Thoracic aorta (tissue), 2 donors: ENCODE results near the gene KCNIP2. TPM values are rescaled to one million over a fixed set of nuclear protein-coding genes. Genes with fewer than 3 reads are reported as not detected.

Experiments used
- ATAC-seq: fragments of 150-250 bp; one replicate; pipeline ENCODE4 v1.8.0; 2017; ENCODE audit warnings: low read depth; ENCODE audit not compliant: insufficient number of reproducible peaks, low FRiP score
- DNase-seq: peaks from one replicate; pipeline ENCODE4 v3.0.0-alpha.2; 2020; ENCODE audit warnings: low spot score
- H3K27ac ChIP-seq, 2 donors: fragments of 200-600 bp; sonication (generic); 1 replicate in 1 of 2; 2 replicates in 1 of 2; pipeline ENCODE4 v1.5.1; 2016; ENCODE audit warnings: mild to moderate bottlenecking in 2 of 2, moderate library complexity in 2 of 2
- H3K27me3 ChIP-seq: fragments of 200-600 bp; sonication (generic); replicated peaks from 2 replicates; pipeline ENCODE4 v1.6.0; 2016; ENCODE audit warnings: mild to moderate bottlenecking; ENCODE audit not compliant: insufficient read depth
- H3K36me3 ChIP-seq: fragments of 200-600 bp; sonication (generic); one replicate; pipeline ENCODE4 v1.5.1; 2016
- H3K4me1 ChIP-seq, 2 donors: fragments of 200-600 bp; sonication (generic); 1 replicate in 1 of 2; 2 replicates in 1 of 2; pipeline versions ENCODE4 v1.5.1 to v1.6.0; 2016; ENCODE audit warnings: low read depth in 2 of 2, mild to moderate bottlenecking in 1 of 2; ENCODE audit not compliant: control insufficient read depth in 1 of 2
- H3K4me3 ChIP-seq: fragments of 200-600 bp; sonication (generic); 2 replicates; pipeline ENCODE4 v1.5.1; 2016; ENCODE audit warnings: mild to moderate bottlenecking
- H3K9me3 ChIP-seq: fragments of 200-600 bp; sonication (generic); 2 replicates; pipeline ENCODE4 v1.5.1; 2016
- total RNA-seq, 2 donors: library from RNA; depleted of rRNA; stranded (reverse); fragments of >200 nt; gene quantifications; one replicate each; pipeline versions ENCODE4 v1.1.0 to v1.2.3, GENCODE V29; 2016
- TF ChIP-seq, protein P1 (sequence below): fragments of 200-600 bp; sonication (generic); IDR thresholded peaks from one replicate; pipeline ENCODE4 v1.5.1; 2019; ENCODE audit warnings: antibody characterized with exemption

Gene KCNIP2
- total RNA-seq, 2 donors from 2014 or later, result 1.1 to 1.2 TPM

DNA sequence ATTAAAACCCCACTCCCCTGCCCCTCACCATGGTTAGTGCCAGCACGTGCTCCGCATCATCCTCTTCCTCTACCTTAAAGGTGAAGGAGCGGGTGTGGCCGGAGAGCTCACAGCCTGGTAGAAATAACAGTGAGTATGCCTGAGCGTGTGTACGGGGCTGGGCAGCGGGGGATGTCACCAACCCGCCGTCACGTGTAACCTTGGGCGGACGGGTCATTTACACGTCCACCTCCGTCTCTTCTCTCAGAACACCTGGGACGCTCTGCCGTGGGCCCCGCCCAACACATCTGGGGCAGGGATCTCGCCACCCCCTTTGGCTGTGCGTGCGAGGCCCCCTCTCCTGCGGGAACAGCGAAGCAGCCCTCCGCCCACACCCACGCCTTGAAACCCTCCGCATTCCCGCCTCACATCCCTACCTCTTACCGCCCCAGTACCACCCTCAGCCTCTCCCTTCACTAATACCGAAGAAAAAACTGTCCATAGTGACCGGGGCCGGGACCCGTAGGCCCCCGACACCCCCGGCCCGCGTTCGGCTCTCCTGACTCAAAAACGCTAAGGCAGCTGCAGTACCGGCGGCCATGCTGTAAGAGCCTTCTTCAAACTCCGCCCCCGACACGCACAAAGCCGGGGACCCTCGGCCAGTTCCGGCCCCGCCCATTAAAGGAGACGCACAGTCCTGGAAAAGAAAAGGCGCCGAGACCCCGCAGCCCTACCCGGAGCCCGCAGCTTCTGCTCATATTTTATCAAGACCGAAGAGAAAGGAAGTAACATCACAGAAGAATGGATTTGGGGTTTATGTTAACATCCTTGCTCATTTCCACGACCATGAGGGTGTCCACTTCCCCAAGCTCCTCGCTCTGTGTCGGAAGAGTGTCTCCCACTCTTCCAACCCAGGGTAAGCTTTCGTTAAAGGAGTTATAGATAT is 60.5 kb downstream of the KCNIP2 start, which contains the start of gene NPM3:
Gene NPM3 (minus strand): TSS at position 636 of the 925 bp plus-strand sequence. CDS start 56 bp downstream, at position 580.
- peaks cover 22% of the 10 kb centered on the region for H3K36me3 ChIP-seq
- H3K4me1 ChIP-seq, result peaks cover 11 to 46% of the 10 kb centered on the region in 2 donors
- H3K27me3 ChIP-seq, result no peaks in the 10 kb centered on the region
- DNase-seq (peak; percentile 57), ATAC-seq (no peak)
- no peaks in the 10 kb centered on the region for H3K9me3 ChIP-seq
- H3K4me3 ChIP-seq, result peak within 1 kb of the TSS; percentile 84
- peak within 1 kb of the TSS; percentile 15 to 38 for H3K27ac ChIP-seq
- TF ChIP-seq, protein P1, sequence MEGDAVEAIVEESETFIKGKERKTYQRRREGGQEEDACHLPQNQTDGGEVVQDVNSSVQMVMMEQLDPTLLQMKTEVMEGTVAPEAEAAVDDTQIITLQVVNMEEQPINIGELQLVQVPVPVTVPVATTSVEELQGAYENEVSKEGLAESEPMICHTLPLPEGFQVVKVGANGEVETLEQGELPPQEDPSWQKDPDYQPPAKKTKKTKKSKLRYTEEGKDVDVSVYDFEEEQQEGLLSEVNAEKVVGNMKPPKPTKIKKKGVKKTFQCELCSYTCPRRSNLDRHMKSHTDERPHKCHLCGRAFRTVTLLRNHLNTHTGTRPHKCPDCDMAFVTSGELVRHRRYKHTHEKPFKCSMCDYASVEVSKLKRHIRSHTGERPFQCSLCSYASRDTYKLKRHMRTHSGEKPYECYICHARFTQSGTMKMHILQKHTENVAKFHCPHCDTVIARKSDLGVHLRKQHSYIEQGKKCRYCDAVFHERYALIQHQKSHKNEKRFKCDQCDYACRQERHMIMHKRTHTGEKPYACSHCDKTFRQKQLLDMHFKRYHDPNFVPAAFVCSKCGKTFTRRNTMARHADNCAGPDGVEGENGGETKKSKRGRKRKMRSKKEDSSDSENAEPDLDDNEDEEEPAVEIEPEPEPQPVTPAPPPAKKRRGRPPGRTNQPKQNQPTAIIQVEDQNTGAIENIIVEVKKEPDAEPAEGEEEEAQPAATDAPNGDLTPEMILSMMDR, result no peak

DNA sequence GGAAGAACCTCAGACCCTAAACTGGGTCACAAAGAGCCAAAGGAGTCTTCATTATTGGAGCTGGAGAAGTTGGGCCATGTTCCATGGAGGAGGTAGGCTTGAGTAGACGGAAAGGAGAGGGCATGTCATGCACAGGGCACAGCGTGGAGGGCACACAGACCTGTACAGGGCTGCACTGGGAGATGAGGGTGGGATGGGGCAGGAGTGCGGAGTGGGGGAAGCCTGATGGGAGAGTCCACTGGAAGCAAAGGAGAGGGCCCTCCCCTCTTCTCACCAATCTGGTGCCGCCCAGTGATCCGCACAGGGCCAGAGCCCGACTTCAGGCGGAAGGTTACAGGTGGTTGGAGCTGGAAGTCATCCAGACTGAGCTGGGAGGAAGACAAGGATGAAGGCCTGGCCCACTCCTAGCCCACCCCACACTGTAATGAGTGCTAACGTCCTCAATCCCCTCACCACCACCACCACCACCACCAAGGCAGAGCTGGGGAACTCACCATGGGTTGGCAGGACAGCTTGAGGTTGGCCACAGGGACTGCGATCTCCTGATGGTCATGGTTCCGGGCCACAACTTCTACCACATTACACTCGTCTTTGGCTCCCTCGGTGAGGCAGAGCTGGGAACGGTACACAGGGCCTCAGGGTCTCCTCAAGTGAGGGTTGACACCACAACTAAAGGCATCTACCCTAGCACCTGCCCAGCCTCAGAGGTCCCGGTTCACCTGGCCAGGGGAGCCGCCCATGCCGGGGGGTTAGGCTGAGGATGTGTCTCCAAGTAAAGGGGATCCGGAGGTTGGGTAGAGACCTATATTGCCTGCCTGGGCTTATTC is 61.4 kb downstream of the KCNIP2 start:
- no peak for ATAC-seq
- TF ChIP-seq, protein P1, result no peak
- peaks cover 17% of the 10 kb centered on the region for H3K36me3 ChIP-seq
- peak overlapping the region; percentile 84 for H3K4me3 ChIP-seq
- H3K9me3 ChIP-seq, result no peaks in the 10 kb centered on the region
- H3K27ac ChIP-seq, result no peak overlapping the region
- no peaks in the 10 kb centered on the region for H3K27me3 ChIP-seq
- peaks cover 11 to 46% of the 10 kb centered on the region in 2 donors for H3K4me1 ChIP-seq
- no peak for DNase-seq

DNA sequence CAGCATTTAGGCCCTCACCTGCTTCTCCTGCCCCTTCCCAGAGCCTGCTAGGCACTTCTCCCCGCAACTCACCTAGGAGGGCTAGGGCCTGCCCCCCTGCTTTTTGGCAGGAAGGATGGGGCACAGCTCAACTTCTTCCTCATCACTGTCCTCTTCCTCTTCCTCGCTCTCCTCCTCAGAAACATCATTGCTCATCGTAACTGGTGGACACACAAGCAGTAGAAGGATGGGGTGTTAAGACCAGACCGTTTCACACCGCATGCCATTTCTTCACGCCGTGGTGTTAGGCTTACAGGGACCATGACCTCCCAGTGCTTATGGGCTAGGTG is 62.0 kb downstream of the KCNIP2 start:
- no peak for DNase-seq
- Histone ChIP-seq H3K4me1 (peaks cover 11 to 46% of the 10 kb centered on the region in 2 donors), H3K4me3 (no peak overlapping the region), H3K27me3 (no peaks in the 10 kb centered on the region), H3K27ac (no peak overlapping the region), H3K9me3 (no peaks in the 10 kb centered on the region), H3K36me3 (peaks cover 13% of the 10 kb centered on the region)
- no peak for ATAC-seq
- TF ChIP-seq, protein P1, result no peak

DNA sequence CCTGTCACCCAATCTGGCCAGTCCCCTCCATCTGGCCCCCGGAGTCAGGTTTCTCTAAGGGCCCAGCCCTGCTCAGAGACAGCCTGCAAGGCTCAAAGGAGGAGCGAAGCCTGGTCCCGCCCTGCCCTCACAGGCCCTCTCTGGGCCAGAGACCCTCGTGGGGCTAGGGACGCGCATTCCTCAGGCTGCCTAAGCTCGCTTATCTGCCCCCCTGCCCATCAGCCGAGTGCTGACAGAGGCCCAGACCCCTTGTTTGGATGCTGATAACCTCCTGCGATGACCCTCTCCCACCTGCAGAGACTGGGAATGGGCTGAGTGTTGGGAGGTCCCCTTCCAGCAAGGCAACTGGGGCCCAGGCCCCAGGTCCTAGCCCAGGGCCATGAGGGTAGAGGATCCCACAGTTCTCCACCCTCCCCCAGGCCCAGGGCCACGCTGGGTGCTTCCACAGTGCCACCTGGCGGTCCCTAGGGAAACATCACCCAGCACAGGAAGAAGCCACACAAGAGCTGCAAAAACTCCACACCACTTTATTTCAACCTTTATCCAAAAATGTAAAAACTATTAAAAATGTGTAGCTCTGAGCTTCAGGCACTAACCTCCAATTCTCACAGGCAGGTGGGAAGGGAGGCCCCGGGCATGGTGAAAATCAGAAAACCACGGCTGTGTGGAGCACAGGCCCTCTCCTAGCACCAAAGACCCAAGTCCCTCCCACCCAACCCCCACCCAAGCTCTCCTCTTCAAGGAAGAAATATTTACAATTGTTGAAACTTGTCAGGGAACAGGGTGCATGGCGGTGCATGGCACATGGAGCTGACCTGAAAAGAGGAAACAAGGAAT is 62.6 kb downstream of the KCNIP2 start:
- no peaks in the 10 kb centered on the region for H3K9me3 ChIP-seq
- ATAC-seq, result no peak
- H3K4me3 ChIP-seq, result no peak overlapping the region
- H3K27ac ChIP-seq, result no peak overlapping the region
- H3K27me3 ChIP-seq, result no peaks in the 10 kb centered on the region
- H3K36me3 ChIP-seq, result peaks cover 9% of the 10 kb centered on the region
- peaks cover 14 to 50% of the 10 kb centered on the region in 2 donors for H3K4me1 ChIP-seq
- no peak for DNase-seq
- TF ChIP-seq, protein P1, result peak; percentile 88
